BE2C (cell line): Measurements from ENCODE around the gene MS4A4E.
A peak's percentile ranks its signal among the peaks of the same experiment; 100 is the strongest.

Source experiments
- DNase-seq: peaks from one replicate; pipeline ENCODE4 v3.0.0-alpha.2; 2020
- H3K27me3 ChIP-seq: fragments of 250-450 bp; sonication (Bioruptor Pico); 2 replicates; pipeline ENCODE4 v1.5.1; 2020; ENCODE audit warnings: mild to moderate bottlenecking
- H3K36me3 ChIP-seq: fragments of 250-450 bp; sonication (Bioruptor Pico); 2 replicates; pipeline ENCODE4 v1.5.1; 2020; ENCODE audit warnings: mild to moderate bottlenecking
- H3K4me1 ChIP-seq: fragments of 250-450 bp; sonication (Bioruptor Pico); 2 replicates; pipeline ENCODE4 v1.5.1; 2020
- H3K4me3 ChIP-seq: 2 replicates; pipeline ENCODE4 v1.5.1; 2011; ENCODE audit warnings: low read depth, low read length
- H3K9me3 ChIP-seq: fragments of 250-450 bp; sonication (Bioruptor Pico); 2 replicates; pipeline ENCODE4 v1.5.1; 2020
- TF ChIP-seq, protein P1 (sequence below): IDR thresholded peaks from 2 replicates; pipeline ENCODE4 v1.5.1; 2012; ENCODE audit warnings: mild to moderate bottlenecking, low read depth, low read length

MS4A4E gene

DNA sequence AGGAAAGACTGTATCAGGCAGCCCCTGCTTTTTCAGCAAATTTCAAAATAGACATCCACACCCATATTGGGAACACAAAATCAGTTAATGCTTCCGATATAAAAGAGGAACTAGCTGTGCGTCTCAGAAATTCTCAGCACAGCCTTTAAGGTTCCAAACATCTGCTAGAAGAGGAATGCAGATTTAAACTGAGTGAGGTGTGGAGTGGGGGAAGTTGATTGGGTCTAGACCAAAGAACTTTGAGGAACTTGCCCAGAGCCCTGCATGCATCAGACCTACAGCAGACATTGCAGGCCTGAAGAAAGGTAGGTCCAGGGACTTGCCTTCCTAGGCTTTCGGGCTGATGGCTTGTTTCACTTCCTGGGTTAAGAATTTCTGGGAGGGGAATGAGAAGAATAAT is 37.5 kb upstream of the MS4A4E start, which contains the start of gene MS4A4A:
MS4A4A (plus strand) TSS at position 255 of the 400 bp plus-strand sequence; CDS start at position 265, 10 bp downstream.
- TF ChIP-seq, protein P1, sequence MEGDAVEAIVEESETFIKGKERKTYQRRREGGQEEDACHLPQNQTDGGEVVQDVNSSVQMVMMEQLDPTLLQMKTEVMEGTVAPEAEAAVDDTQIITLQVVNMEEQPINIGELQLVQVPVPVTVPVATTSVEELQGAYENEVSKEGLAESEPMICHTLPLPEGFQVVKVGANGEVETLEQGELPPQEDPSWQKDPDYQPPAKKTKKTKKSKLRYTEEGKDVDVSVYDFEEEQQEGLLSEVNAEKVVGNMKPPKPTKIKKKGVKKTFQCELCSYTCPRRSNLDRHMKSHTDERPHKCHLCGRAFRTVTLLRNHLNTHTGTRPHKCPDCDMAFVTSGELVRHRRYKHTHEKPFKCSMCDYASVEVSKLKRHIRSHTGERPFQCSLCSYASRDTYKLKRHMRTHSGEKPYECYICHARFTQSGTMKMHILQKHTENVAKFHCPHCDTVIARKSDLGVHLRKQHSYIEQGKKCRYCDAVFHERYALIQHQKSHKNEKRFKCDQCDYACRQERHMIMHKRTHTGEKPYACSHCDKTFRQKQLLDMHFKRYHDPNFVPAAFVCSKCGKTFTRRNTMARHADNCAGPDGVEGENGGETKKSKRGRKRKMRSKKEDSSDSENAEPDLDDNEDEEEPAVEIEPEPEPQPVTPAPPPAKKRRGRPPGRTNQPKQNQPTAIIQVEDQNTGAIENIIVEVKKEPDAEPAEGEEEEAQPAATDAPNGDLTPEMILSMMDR: no peak
- Histone ChIP-seq H3K4me1 (no peaks in the 10 kb centered on the region), H3K9me3 (no peaks in the 10 kb centered on the region), H3K27me3 (no peaks in the 10 kb centered on the region), H3K4me3 (no peak within 1 kb of the TSS), H3K36me3 (no peaks in the 10 kb centered on the region)
- no peak for DNase-seq

DNA sequence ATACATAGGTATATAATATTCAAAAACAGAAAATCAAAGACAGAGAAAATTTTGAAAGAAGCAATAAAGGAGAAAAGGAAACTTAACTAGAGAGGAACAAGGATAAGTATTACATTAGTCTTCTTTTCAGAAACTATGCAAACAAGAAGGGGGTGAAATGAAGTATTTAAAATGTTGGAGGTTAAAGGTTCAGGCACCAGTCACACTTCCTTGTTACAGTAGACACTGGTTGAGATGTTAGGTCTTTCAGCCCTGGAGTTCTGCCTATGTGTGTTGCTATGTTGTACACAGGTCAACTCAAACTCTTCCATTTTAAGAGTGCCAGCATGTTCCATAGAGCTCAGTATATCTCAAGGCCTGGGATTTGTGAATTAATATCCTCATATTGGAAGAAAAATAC is 31.5 kb upstream of the MS4A4E start:
- TF ChIP-seq, protein P1: no peak
- DNase-seq: no peak
- Histone ChIP-seq H3K27me3 (no peaks in the 10 kb centered on the region), H3K9me3 (no peaks in the 10 kb centered on the region), H3K4me1 (no peaks in the 10 kb centered on the region), H3K36me3 (no peaks in the 10 kb centered on the region), H3K4me3 (no peak overlapping the region)

DNA sequence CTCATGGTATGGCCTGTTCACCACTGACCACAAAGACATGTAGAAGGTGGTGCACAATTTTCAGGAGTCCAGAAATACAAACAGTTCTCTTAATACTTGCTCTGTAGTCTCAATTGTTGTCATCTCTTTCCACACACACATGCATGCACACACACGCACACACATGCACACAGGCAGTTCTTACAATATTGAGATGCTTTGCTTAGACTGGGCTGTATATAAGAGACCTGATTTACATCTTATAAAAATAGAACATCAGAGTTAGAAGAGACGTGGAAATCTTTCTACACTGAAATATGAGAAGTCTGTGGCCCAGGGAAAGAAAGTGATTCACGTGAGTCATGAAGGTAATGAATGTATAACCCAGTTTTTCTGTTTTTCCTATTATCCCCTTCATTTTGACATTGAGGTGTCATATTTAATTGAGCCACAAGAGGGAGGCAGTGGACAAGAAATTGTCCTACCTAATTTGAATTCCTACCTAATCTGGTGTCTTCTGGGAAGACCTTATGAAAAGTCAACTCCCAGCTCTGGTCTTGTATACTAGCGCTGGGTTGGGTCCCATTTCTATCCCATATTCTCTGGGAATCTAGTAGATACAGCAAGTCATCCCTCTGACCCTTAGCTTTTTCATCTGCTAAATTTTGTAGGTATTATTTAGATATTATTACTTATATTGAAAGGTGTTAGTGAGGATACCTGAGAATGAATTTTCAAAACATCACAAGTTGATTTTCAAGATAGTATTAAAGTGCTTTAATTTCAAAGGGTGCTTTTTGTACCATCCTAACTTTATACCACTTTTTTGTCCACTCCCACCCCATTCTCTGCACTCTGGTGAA is 22.7 kb upstream of the MS4A4E start:
- H3K4me3 ChIP-seq: no peak overlapping the region
- TF ChIP-seq, protein P1: peak; percentile 42
- no peaks in the 10 kb centered on the region for H3K9me3 ChIP-seq
- no peaks in the 10 kb centered on the region for H3K4me1 ChIP-seq
- H3K36me3 ChIP-seq: no peaks in the 10 kb centered on the region
- DNase-seq: no peak
- no peaks in the 10 kb centered on the region for H3K27me3 ChIP-seq

DNA sequence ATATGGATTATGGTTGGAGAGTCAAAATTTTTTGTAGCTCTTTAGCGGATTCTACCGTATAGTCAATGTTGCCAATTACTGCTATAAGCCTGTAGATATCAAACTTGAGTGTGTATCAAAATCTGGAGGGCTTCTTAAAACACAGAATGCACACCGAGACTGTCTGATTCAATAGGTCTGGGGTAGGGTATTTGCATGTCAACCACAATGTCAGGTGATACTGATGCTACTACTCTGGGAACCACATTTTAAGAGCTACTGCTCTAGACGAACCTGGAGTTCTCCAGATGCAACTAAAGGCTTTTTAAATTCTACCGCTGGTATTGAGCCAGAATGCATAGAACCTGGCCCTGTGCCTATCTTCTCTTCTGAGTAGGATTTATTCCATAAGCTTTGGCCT is 21.7 kb upstream of the MS4A4E start:
- Histone ChIP-seq H3K9me3 (no peaks in the 10 kb centered on the region), H3K27me3 (no peaks in the 10 kb centered on the region), H3K36me3 (no peaks in the 10 kb centered on the region), H3K4me3 (no peak overlapping the region), H3K4me1 (no peaks in the 10 kb centered on the region)
- no peak for DNase-seq
- TF ChIP-seq, protein P1: no peak

DNA sequence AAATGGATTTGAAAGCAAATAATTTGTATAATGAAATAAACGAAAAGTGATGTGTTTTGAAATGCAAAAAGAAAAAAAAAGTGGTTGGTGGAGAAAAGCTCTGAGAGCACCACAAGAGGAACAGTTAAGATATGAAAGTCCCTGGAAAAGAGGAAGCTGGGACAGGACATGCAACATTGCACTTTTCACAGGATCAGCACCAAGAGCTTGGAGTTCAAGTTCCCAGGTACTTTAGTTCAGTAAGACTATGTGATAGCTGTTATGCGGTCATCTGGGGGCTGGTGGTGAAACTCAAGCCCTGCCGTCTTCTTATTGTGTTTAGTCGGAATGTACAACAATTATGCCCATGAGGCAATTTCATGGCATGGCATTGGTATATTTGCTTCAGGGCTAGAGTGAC is 20.5 kb upstream of the MS4A4E start:
- no peak for DNase-seq
- Histone ChIP-seq H3K4me1 (no peaks in the 10 kb centered on the region), H3K4me3 (no peak overlapping the region), H3K9me3 (no peaks in the 10 kb centered on the region), H3K27me3 (no peaks in the 10 kb centered on the region), H3K36me3 (no peaks in the 10 kb centered on the region)
- TF ChIP-seq, protein P1: no peak

DNA sequence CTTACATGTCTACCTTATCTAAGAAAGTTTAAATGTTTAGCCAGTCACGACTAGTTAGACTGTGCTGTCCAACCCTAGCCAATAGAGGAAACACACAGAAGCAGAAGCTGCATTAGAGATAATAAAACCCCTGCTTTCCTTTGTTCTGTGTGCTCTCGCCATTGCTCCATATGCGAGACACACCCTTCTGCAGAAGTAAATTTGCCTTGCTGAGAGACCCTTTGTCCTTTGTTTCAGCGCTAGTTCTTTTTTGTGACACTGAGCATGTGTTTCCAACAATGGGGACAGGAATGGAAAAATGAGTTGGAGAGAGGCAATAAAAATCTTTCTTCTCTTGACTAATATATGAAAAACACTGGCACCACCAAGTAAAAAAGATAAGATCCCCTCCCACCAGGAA is 18.1 kb upstream of the MS4A4E start:
- Histone ChIP-seq H3K36me3 (no peaks in the 10 kb centered on the region), H3K4me3 (no peak overlapping the region), H3K4me1 (no peaks in the 10 kb centered on the region), H3K27me3 (no peaks in the 10 kb centered on the region), H3K9me3 (no peaks in the 10 kb centered on the region)
- TF ChIP-seq, protein P1: no peak
- DNase-seq: no peak
